AG09309 (cell line): Measurements from ENCODE around the gene ADAMTS17.

Experiments used
- DNase-seq: peaks from one replicate; pipeline ENCODE4 v3.0.0-alpha.2; 2010; ENCODE audit warnings: low read depth
- H3K4me3 ChIP-seq: 2 replicates; pipeline ENCODE4 v1.5.1; 2011; ENCODE audit warnings: mild to moderate bottlenecking, low read depth, low read length, moderate library complexity; ENCODE audit not compliant: control insufficient read depth
- CTCF ChIP-seq: IDR thresholded peaks from 2 replicates; pipeline ENCODE4 v1.5.1; 2011; ENCODE audit warnings: mild to moderate bottlenecking, low read depth, low read length, inconsistent platforms; ENCODE audit not compliant: insufficient read depth, control insufficient read depth; ENCODE audit errors: missing control alignments

ADAMTS17 gene

GRCh38 chr15:100111125-100112060 is 230.4 kb downstream of the ADAMTS17 start:
- no peak overlapping the region for H3K4me3 ChIP-seq
- DNase-seq, result peak; percentile 59
- TF ChIP-seq CTCF, result no peak

GRCh38 chr15:100109486-100110035 is 232.2 kb downstream of the ADAMTS17 start:
- TF ChIP-seq CTCF, result no peak
- H3K4me3 ChIP-seq, result no peak overlapping the region
- no peak for DNase-seq

- no peak overlapping the region for H3K4me3 ChIP-seq
- TF ChIP-seq CTCF, result no peak
- no peak for DNase-seq
These were observed 232.9 kb downstream of the ADAMTS17 start for GRCh38 chr15:100108846-100109245.

GRCh38 chr15:100108346-100108745 is 233.4 kb downstream of the ADAMTS17 start:
- no peak overlapping the region for H3K4me3 ChIP-seq
- no peak for DNase-seq
- no peak for TF ChIP-seq CTCF

GRCh38 chr15:100107606-100108225 is 234.1 kb downstream of the ADAMTS17 start:
- DNase-seq, result no peak
- no peak overlapping the region for H3K4me3 ChIP-seq

More at GRCh38 chr15:100107606-100108225, 234.1 kb downstream of the ADAMTS17 start:
- TF ChIP-seq CTCF, result no peak
